HepG2 (cell line): ENCODE results near the gene MOB3C. TPM values are rescaled to one million over a fixed set of nuclear protein-coding genes. Genes with fewer than 3 reads are reported as not detected.

Experiments
- ATAD3A ChIP-seq: sonication (generic); formaldehyde crosslinking; IDR thresholded peaks from 2 replicates; pipeline ENCODE4 v1.4.0; 2020; ENCODE audit warnings: missing genetic modification reagents
- GATA4 ChIP-seq: sonication (generic); IDR thresholded peaks from 2 replicates; pipeline ENCODE4 v1.6.1; 2016; ENCODE audit warnings: antibody characterized with exemption, low read depth, borderline replicate concordance
- JUNB ChIP-seq: sonication (generic); formaldehyde crosslinking; IDR thresholded peaks from 2 replicates; pipeline ENCODE4 v1.8.0; 2022; ENCODE audit warnings: missing genetic modification reagents, mild to moderate bottlenecking, borderline replicate concordance
- KLF9 ChIP-seq: IDR thresholded peaks from 2 replicates; pipeline ENCODE4 v1.6.1; 2016; ENCODE audit warnings: low read depth
- SETDB1 ChIP-seq: sonication (generic); formaldehyde crosslinking; IDR thresholded peaks from 2 replicates; pipeline ENCODE4 v1.5.1; 2020; ENCODE audit warnings: missing genetic modification reagents, mild to moderate bottlenecking, borderline replicate concordance
- TOPORS ChIP-seq: sonication (generic); formaldehyde crosslinking; IDR thresholded peaks from 2 replicates; pipeline ENCODE4 v1.8.0; 2023; ENCODE audit warnings: mild to moderate bottlenecking, missing genetic modification reagents
- ZNF572 ChIP-seq: sonication (generic); formaldehyde crosslinking; IDR thresholded peaks from 2 replicates; pipeline ENCODE4 v1.5.1; 2020; ENCODE audit warnings: mild to moderate bottlenecking, missing genetic modification reagents
- polyA plus RNA-seq, 8 experiments: library from polyadenylated mRNA; depleted of rRNA in 3 of 8; stranded (reverse) in 7 of 8; unstranded in 1 of 8; fragments of >200 nt; fragmentation: Illumina TruSeq in 4 of 8; extraction: Trizol in 4 of 8; gene quantifications; 2 replicates each; pipeline versions ENCODE4 v1.2.1 to v1.2.3, GENCODE V29; 2011 to 2016; ENCODE audit warnings: low read depth in 4 of 8, missing spikeins in 1 of 8, mixed read lengths in 1 of 8; ENCODE audit not compliant: insufficient read depth in 1 of 8
- total RNA-seq, 5 experiments: library from RNA; depleted of rRNA; stranded (reverse); fragments of >200 nt; fragmentation: Illumina TruSeq; extraction: Trizol; gene quantifications; 2 replicates each; pipeline ENCODE4 v1.2.3, GENCODE V29; 2016; ENCODE audit warnings: low read depth in 1 of 5
- TF ChIP-seq, protein P1 (sequence below): sonication (generic); formaldehyde crosslinking; IDR thresholded peaks from 2 replicates; pipeline ENCODE4 v1.4.0; 2020; ENCODE audit warnings: missing genetic modification reagents
- TF ChIP-seq, protein P2 (sequence below): sonication (generic); formaldehyde crosslinking; IDR thresholded peaks from 2 replicates; pipeline ENCODE4 v1.4.0; 2020; ENCODE audit warnings: mild to moderate bottlenecking, missing genetic modification reagents
- TF ChIP-seq, protein P3 (sequence below): sonication (generic); formaldehyde crosslinking; IDR thresholded peaks from 2 replicates; pipeline ENCODE4 v1.5.0; 2020; ENCODE audit warnings: missing genetic modification reagents
- TF ChIP-seq, protein P4 (sequence below): sonication (generic); formaldehyde crosslinking; IDR thresholded peaks from 2 replicates; pipeline ENCODE4; 2020; ENCODE audit warnings: missing genetic modification reagents, mild to moderate bottlenecking, borderline replicate concordance
- TF ChIP-seq, protein P5 (sequence below): sonication (generic); formaldehyde crosslinking; IDR thresholded peaks from 2 replicates; pipeline ENCODE4 v1.5.1; 2020; ENCODE audit warnings: mild to moderate bottlenecking, missing genetic modification reagents, moderate library complexity
- TF ChIP-seq, protein P6 (sequence below): IDR thresholded peaks from 2 replicates; pipeline ENCODE4 v1.6.1; 2016; ENCODE audit warnings: missing genetic modification reagents, missing compliant biosample characterization
- TF ChIP-seq, protein P7 (sequence below): sonication (generic); formaldehyde crosslinking; IDR thresholded peaks from 2 replicates; pipeline ENCODE4 v1.4.0; 2020; ENCODE audit warnings: missing genetic modification reagents, borderline replicate concordance
- TF ChIP-seq, protein P8 (sequence below): sonication (generic); formaldehyde crosslinking; conservative IDR thresholded peaks from 2 replicates; pipeline ENCODE4 v1.8.0; 2022; ENCODE audit warnings: mild to moderate bottlenecking, moderate library complexity, missing genetic modification reagents

Gene MOB3C
- total and polyA plus RNA-seq, 2 of the 13 experiments (the other 11 are each of a cell fraction or from before 2014, with no cell fraction given), result 3.5 to 4.1 TPM

DNA sequence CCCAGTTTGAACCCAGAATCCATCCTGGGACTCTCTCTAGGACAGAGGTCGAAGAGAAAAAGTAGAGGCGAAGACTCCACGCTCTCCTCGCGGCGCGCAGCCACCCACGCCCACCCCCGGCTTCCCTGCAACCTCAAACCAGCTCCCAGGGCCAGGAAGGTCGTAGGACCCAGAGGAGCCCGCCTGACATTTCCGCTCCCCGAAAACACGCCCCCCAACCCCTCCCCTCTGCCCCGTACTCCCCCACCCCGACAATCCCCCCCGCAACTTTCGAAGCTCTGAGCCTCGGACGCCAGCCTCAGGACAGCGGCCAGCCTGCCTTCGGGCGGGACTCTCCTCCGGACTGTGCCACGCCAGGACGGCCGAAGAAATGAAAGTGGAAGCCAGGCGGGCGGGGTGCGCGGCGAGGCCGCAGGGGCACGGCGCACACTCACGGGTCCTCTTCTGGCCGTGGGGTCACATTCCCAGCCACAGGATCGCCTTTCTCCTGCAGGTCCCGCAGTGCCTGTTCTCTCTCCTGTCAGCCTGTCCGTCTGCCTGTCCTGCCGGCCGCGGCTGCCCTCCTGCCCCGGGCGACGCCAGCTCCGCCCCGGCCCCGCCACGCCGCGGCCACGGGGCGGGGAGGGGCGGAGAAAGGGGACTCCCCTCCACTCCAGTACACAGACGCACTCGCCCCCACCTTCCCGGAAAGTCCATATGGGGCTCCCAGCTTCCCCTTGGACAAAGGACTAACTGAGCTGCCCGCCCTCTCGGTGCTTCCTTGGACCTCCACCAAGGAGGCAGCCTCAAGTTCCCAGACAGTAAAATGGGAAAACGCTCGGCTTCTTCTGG lies at the start of gene MOB3C (continued):
- TF ChIP-seq, protein P1, sequence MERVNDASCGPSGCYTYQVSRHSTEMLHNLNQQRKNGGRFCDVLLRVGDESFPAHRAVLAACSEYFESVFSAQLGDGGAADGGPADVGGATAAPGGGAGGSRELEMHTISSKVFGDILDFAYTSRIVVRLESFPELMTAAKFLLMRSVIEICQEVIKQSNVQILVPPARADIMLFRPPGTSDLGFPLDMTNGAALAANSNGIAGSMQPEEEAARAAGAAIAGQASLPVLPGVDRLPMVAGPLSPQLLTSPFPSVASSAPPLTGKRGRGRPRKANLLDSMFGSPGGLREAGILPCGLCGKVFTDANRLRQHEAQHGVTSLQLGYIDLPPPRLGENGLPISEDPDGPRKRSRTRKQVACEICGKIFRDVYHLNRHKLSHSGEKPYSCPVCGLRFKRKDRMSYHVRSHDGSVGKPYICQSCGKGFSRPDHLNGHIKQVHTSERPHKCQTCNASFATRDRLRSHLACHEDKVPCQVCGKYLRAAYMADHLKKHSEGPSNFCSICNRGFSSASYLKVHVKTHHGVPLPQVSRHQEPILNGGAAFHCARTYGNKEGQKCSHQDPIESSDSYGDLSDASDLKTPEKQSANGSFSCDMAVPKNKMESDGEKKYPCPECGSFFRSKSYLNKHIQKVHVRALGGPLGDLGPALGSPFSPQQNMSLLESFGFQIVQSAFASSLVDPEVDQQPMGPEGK (CRISPR knock-in tag), result peak; percentile 64; the same call in 1 of the 2 replicates
- TF ChIP-seq SETDB1 (CRISPR knock-in tag), result no peak
- no peak for TF ChIP-seq TOPORS
- TF ChIP-seq JUNB (CRISPR knock-in tag), result no peak
- no peak for TF ChIP-seq KLF9 (CRISPR knock-in tag)
- TF ChIP-seq, protein P2, sequence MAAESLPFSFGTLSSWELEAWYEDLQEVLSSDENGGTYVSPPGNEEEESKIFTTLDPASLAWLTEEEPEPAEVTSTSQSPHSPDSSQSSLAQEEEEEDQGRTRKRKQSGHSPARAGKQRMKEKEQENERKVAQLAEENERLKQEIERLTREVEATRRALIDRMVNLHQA (CRISPR knock-in tag), result no peak
- TF ChIP-seq ATAD3A (CRISPR knock-in tag), result no peak
- no peak for TF ChIP-seq GATA4
- TF ChIP-seq, protein P3, sequence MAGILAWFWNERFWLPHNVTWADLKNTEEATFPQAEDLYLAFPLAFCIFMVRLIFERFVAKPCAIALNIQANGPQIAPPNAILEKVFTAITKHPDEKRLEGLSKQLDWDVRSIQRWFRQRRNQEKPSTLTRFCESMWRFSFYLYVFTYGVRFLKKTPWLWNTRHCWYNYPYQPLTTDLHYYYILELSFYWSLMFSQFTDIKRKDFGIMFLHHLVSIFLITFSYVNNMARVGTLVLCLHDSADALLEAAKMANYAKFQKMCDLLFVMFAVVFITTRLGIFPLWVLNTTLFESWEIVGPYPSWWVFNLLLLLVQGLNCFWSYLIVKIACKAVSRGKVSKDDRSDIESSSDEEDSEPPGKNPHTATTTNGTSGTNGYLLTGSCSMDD (CRISPR knock-in tag), result no peak
- TF ChIP-seq, protein P4, sequence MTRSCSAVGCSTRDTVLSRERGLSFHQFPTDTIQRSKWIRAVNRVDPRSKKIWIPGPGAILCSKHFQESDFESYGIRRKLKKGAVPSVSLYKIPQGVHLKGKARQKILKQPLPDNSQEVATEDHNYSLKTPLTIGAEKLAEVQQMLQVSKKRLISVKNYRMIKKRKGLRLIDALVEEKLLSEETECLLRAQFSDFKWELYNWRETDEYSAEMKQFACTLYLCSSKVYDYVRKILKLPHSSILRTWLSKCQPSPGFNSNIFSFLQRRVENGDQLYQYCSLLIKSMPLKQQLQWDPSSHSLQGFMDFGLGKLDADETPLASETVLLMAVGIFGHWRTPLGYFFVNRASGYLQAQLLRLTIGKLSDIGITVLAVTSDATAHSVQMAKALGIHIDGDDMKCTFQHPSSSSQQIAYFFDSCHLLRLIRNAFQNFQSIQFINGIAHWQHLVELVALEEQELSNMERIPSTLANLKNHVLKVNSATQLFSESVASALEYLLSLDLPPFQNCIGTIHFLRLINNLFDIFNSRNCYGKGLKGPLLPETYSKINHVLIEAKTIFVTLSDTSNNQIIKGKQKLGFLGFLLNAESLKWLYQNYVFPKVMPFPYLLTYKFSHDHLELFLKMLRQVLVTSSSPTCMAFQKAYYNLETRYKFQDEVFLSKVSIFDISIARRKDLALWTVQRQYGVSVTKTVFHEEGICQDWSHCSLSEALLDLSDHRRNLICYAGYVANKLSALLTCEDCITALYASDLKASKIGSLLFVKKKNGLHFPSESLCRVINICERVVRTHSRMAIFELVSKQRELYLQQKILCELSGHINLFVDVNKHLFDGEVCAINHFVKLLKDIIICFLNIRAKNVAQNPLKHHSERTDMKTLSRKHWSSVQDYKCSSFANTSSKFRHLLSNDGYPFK (CRISPR knock-in tag), result no peak
- TF ChIP-seq, protein P5, sequence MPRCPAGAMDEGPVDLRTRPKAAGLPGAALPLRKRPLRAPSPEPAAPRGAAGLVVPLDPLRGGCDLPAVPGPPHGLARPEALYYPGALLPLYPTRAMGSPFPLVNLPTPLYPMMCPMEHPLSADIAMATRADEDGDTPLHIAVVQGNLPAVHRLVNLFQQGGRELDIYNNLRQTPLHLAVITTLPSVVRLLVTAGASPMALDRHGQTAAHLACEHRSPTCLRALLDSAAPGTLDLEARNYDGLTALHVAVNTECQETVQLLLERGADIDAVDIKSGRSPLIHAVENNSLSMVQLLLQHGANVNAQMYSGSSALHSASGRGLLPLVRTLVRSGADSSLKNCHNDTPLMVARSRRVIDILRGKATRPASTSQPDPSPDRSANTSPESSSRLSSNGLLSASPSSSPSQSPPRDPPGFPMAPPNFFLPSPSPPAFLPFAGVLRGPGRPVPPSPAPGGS (CRISPR knock-in tag), result peak; percentile 81
- TF ChIP-seq, protein P6, sequence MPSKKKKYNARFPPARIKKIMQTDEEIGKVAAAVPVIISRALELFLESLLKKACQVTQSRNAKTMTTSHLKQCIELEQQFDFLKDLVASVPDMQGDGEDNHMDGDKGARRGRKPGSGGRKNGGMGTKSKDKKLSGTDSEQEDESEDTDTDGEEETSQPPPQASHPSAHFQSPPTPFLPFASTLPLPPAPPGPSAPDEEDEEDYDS (CRISPR knock-in tag), result no peak
- TF ChIP-seq, protein P7, sequence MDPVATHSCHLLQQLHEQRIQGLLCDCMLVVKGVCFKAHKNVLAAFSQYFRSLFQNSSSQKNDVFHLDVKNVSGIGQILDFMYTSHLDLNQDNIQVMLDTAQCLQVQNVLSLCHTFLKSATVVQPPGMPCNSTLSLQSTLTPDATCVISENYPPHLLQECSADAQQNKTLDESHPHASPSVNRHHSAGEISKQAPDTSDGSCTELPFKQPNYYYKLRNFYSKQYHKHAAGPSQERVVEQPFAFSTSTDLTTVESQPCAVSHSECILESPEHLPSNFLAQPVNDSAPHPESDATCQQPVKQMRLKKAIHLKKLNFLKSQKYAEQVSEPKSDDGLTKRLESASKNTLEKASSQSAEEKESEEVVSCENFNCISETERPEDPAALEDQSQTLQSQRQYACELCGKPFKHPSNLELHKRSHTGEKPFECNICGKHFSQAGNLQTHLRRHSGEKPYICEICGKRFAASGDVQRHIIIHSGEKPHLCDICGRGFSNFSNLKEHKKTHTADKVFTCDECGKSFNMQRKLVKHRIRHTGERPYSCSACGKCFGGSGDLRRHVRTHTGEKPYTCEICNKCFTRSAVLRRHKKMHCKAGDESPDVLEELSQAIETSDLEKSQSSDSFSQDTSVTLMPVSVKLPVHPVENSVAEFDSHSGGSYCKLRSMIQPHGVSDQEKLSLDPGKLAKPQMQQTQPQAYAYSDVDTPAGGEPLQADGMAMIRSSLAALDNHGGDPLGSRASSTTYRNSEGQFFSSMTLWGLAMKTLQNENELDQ (CRISPR knock-in tag), result no peak
- TF ChIP-seq ZNF572 (CRISPR knock-in tag), result no peak
- TF ChIP-seq, protein P8, sequence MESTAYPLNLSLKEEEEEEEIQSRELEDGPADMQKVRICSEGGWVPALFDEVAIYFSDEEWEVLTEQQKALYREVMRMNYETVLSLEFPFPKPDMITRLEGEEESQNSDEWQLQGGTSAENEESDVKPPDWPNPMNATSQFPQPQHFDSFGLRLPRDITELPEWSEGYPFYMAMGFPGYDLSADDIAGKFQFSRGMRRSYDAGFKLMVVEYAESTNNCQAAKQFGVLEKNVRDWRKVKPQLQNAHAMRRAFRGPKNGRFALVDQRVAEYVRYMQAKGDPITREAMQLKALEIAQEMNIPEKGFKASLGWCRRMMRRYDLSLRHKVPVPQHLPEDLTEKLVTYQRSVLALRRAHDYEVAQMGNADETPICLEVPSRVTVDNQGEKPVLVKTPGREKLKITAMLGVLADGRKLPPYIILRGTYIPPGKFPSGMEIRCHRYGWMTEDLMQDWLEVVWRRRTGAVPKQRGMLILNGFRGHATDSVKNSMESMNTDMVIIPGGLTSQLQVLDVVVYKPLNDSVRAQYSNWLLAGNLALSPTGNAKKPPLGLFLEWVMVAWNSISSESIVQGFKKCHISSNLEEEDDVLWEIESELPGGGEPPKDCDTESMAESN, result no peak; the same call in 1 of the 2 replicates
